Mammary epithelial cell (primary cell): ENCODE measurements around the gene NRBF2.

Source experiments
- CTCF ChIP-seq, 2 donors: IDR thresholded peaks in 1 of 2; conservative IDR thresholded peaks in 1 of 2; 2 replicates each; pipeline ENCODE4 v1.5.1; 2011 to 2012; ENCODE audit warnings: inconsistent platforms in 2 of 2, low read length in 2 of 2, mild to moderate bottlenecking in 2 of 2, control low read depth in 1 of 2, low read depth in 1 of 2; ENCODE audit not compliant: insufficient read depth in 1 of 2; ENCODE audit errors: extremely low read depth in 1 of 2
- EZH2 ChIP-seq: IDR thresholded peaks from 2 replicates; pipeline ENCODE4 v1.6.1; 2012; ENCODE audit warnings: low read length, inconsistent platforms, borderline replicate concordance

- TF ChIP-seq CTCF (conservative IDR thresholded peaks at IDR 0.05 in 1 of 2, IDR thresholded peaks at IDR 0.05 in 1 of 2; ENCODE audit: extremely low read depth in 1 of 2, insufficient read depth in 1 of 2, low read depth in 1 of 2, low read length in 2 of 2) (no peak), EZH2 (no peak)
Measured at GRCh38 chr10:63142136-63142535, 9.0 kb downstream of the NRBF2 start.
